Spinal cord (tissue), 10 donors: ENCODE data around the gene LRIF1. TPM values are rescaled to one million over a fixed set of nuclear protein-coding genes. Genes with fewer than 3 reads are reported as not detected.

Experiments
- DNase-seq, 6 donors: peaks; one replicate each; pipeline versions ENCODE4 v3.0.0 to v3.0.0-alpha.2; 2013 to 2015; ENCODE audit warnings: low spot score in 6 of 6, low read depth in 4 of 6
- H3K27ac ChIP-seq: one replicate; pipeline ENCODE4 v1.5.1; 2013; ENCODE audit warnings: low read depth, low read length, control low read depth
- H3K27me3 ChIP-seq: one replicate; pipeline ENCODE4 v1.6.1; 2013; ENCODE audit warnings: low read length; ENCODE audit not compliant: control insufficient read depth, insufficient read depth
- H3K36me3 ChIP-seq: one replicate; pipeline ENCODE4 v1.6.1; 2013; ENCODE audit warnings: low read length; ENCODE audit not compliant: control insufficient read depth, insufficient read depth
- H3K4me1 ChIP-seq: one replicate; pipeline ENCODE4 v1.6.1; 2013; ENCODE audit warnings: low read length; ENCODE audit not compliant: control insufficient read depth, insufficient read depth
- H3K4me3 ChIP-seq: one replicate; pipeline ENCODE4 v1.5.1; 2013; ENCODE audit warnings: low read depth, low read length, control low read depth
- H3K9me3 ChIP-seq: one replicate; pipeline ENCODE4 v1.6.1; 2013; ENCODE audit warnings: low read length; ENCODE audit not compliant: control insufficient read depth, insufficient read depth
- WGBS: methylation state at CpG from one replicate; pipeline ENCODE4 v1.1.5; 2013; ENCODE audit warnings: missing lambda C conversion rate; ENCODE audit not compliant: insufficient coverage; 5-methylcytosine and 5-hydroxymethylcytosine counted together
- polyA plus RNA-seq, 2 donors: library from polyadenylated mRNA; unstranded; fragments of 120-200 nt; gene quantifications; one replicate each; pipeline ENCODE4 v1.2.1, GENCODE V29; 2013; ENCODE audit not compliant: insufficient read length in 2 of 2
- total RNA-seq, 2 donors: library from RNA; depleted of rRNA in 1 of 2; stranded (reverse); fragments of 120-200 nt in 1 of 2; fragments of >200 nt in 1 of 2; gene quantifications; one replicate each; pipeline versions ENCODE4 v1.2.3 to v1.2.4, GENCODE V29; 2013 to 2014
- donor health status: healthy.

LRIF1 gene
- total and polyA plus RNA-seq, 4 donors: 11.8 to 16.5 (median 13.0) TPM

DNA sequence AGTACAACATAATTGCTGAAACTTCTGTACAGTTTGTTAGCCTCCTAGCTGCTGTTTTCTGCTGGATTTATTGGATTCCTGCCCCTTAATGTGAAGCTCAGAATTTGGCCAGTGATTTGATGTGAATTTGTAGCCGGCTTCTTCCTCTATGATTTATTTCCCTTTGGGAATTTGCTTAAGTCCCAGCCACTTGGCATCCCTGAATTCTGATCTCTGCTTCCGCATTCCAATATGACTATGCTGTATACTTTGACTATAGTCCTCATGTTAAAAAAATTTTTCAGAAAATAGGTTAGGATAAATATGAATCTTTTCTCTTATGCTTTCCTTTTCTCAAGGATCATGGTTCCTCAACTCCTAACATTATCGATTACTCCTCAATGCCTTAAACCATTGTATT, 12.4 kb upstream of the LRIF1 start:
- Histone ChIP-seq H3K4me3 (no peak overlapping the region), H3K9me3 (no peaks in the 10 kb centered on the region), H3K4me1 (no peaks in the 10 kb centered on the region), H3K27me3 (peaks cover 2% of the 10 kb centered on the region), H3K27ac (no peak overlapping the region), H3K36me3 (no peaks in the 10 kb centered on the region)
- no CpG with 5 or more reads among the region's 3 CpGs for WGBS
- DNase-seq: no peak

GRCh38 chr1:110975265-110975664, 11.5 kb upstream of the LRIF1 start:
- no peak for DNase-seq
- peaks cover 3% of the 10 kb centered on the region for H3K27me3 ChIP-seq
- H3K4me1 ChIP-seq: no peaks in the 10 kb centered on the region
- H3K36me3 ChIP-seq: no peaks in the 10 kb centered on the region
- no peak overlapping the region for H3K27ac ChIP-seq
- H3K4me3 ChIP-seq: no peak overlapping the region
- no CpG with 5 or more reads among the region's 1 CpG for WGBS
- H3K9me3 ChIP-seq: no peaks in the 10 kb centered on the region

DNA sequence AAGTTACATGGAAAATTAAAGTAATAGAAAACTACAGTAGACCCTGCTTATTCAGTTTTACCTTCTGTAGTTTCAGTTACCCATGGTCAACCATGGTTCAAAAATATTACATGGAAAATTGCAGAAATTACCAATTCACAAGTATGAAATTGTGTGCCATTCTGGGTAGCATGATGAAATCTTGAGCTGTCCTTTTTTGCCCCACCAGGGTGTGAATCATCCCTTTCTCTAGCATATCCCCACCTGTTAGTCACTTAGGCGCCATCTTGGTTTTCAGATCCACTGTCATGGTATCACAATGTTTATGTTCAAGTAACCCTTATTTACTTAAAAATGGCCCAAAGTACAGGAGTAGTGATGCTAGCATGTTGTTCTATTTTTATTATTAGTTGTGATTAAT, 3.5 kb upstream of the LRIF1 start:
- Histone ChIP-seq H3K9me3 (peaks cover 1% of the 10 kb centered on the region), H3K4me1 (peaks cover 8% of the 10 kb centered on the region), H3K27ac (no peak overlapping the region), H3K36me3 (no peaks in the 10 kb centered on the region), H3K27me3 (peaks cover 12% of the 10 kb centered on the region), H3K4me3 (no peak overlapping the region)
- no peak for DNase-seq
- no CpG with 5 or more reads among the region's 1 CpG for WGBS

- H3K27me3 ChIP-seq: peaks cover 7% of the 10 kb centered on the region
- no peaks in the 10 kb centered on the region for H3K36me3 ChIP-seq
- peak overlapping the region; percentile 96 for H3K27ac ChIP-seq
- H3K4me3 ChIP-seq: peak overlapping the region; percentile 87
- peaks cover 8% of the 10 kb centered on the region for H3K4me1 ChIP-seq
- 46% methylated on average over 4 of the region's 6 CpGs for WGBS
- no peak for DNase-seq
- H3K9me3 ChIP-seq: peaks cover 7% of the 10 kb centered on the region
Observed at GRCh38 chr1:110964455-110964903, 757 bp upstream of the LRIF1 start.

DNA sequence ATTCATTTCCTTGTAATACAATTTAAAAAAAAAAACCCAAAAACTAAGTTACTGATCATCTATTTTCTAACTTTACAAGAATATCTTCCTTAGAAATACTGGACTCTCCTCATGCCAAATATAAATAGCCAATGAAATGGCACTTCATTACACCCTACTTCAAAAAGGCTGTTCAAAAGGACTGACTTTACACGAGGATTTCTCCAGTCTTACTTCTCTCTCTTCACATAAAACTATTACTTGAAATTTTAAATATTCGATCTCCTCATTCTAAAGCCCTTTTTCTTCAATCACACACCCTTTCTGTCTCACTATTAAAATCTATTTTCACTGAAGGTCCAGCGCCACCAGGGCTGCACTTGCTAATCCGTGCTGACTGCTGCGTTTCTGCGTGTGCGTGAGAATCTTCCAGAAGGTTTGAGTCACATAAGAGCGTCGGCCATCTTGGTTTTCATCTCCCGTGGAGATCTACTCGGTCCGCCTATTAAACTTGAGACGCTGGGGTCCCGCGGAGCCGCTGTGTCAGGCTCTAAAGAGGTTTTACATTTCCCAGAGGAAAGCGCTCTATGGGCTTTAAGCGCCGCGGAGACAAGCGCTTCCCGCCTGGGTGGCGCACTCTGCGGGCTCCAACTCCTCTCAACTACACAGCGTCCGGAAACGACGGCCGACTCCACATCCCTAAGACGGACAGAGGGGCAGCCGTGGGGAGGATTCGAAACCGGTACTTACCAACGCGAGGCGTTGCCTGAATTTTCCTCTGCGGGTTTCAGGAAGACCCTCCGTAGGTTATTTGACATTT, 631 bp downstream of the LRIF1 start:
- WGBS: 4% methylated on average over 36 of the region's 38 CpGs
- Histone ChIP-seq H3K4me1 (peaks cover 8% of the 10 kb centered on the region), H3K4me3 (peak overlapping the region; percentile 87), H3K27me3 (peaks cover under 1% of the 10 kb centered on the region), H3K36me3 (no peaks in the 10 kb centered on the region), H3K9me3 (peaks cover 7% of the 10 kb centered on the region), H3K27ac (peak overlapping the region; percentile 96)
- DNase-seq: peak; percentile 33 to 92 (median 46)

GRCh38 chr1:110961902-110962301, 1.8 kb downstream of the LRIF1 start:
- peaks cover 7% of the 10 kb centered on the region for H3K9me3 ChIP-seq
- no peak overlapping the region for H3K4me3 ChIP-seq
- no peaks in the 10 kb centered on the region for H3K27me3 ChIP-seq
- H3K4me1 ChIP-seq: peaks cover 8% of the 10 kb centered on the region
- H3K27ac ChIP-seq: no peak overlapping the region
- no peaks in the 10 kb centered on the region for H3K36me3 ChIP-seq
- DNase-seq: no peak

DNA sequence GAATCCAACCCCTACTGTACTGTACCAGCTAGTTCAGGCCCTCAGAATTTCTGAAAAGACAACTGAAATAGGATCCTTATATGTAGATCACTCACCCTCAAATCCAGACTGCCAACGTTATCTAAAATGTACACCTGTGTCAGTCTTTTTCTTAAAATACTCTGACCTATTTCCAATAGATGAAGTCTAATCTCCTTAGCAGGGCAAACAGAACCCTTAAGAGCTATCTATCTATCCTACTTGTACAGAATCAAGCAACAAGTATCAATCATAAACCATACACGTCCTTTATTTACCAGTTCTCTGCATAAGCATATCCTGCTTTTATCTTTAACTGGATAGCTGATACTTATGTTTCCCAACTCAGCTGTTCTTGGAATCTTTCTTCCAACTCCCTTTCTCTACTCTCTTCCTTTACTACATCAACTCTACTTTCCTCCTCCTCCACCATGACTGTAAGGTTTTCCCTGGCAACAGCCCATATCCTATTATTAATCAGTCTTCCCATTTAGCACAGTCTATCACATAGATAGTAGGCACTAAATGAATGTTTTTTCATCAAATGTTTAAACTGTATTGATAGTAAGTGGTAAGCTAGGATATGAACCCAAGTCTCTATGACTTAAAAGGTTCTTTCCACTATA, 2.8 kb downstream of the LRIF1 start:
- WGBS: 97% methylated on average over 2 of the region's 2 CpGs
- H3K9me3 ChIP-seq: peaks cover 13% of the 10 kb centered on the region
- DNase-seq: no peak

DNA sequence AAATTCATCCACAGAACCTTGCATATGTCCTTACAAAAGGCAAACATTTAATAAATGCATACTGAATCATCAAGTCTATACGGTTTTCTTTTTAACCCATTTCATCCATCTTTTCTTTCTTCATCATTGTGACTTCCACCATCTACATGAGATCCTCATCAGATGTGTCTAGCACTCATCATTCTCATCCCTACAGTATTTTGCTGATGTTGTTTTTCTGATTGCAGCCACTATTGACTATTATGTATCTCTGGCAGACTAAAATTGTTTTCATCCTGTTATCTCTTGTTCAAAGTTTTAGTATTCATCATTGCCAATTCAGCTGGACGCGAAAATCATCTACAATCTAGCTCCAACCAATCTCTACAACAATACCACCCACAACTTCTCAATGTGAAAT, 5.9 kb downstream of the LRIF1 start:
- no peak for DNase-seq
- Histone ChIP-seq H3K9me3 (peaks cover 23% of the 10 kb centered on the region), H3K36me3 (no peaks in the 10 kb centered on the region), H3K27me3 (no peaks in the 10 kb centered on the region), H3K27ac (no peak overlapping the region), H3K4me3 (no peak overlapping the region), H3K4me1 (no peaks in the 10 kb centered on the region)
- 100% methylated on average over 3 of the region's 3 CpGs for WGBS

More for the DNA sequence above, 2.8 kb downstream of the LRIF1 start:
- H3K36me3 ChIP-seq: no peaks in the 10 kb centered on the region
- peaks cover 8% of the 10 kb centered on the region for H3K4me1 ChIP-seq
- no peaks in the 10 kb centered on the region for H3K27me3 ChIP-seq
- no peak overlapping the region for H3K27ac ChIP-seq
- H3K4me3 ChIP-seq: no peak overlapping the region

GRCh38 chr1:110956586-110956985, 7.1 kb downstream of the LRIF1 start:
- no peak for DNase-seq
- WGBS: 100% methylated on average over 1 of the region's 4 CpGs
- Histone ChIP-seq H3K9me3 (peaks cover 22% of the 10 kb centered on the region), H3K27me3 (no peaks in the 10 kb centered on the region), H3K36me3 (no peaks in the 10 kb centered on the region), H3K4me3 (no peak overlapping the region), H3K27ac (no peak overlapping the region), H3K4me1 (no peaks in the 10 kb centered on the region)

DNA sequence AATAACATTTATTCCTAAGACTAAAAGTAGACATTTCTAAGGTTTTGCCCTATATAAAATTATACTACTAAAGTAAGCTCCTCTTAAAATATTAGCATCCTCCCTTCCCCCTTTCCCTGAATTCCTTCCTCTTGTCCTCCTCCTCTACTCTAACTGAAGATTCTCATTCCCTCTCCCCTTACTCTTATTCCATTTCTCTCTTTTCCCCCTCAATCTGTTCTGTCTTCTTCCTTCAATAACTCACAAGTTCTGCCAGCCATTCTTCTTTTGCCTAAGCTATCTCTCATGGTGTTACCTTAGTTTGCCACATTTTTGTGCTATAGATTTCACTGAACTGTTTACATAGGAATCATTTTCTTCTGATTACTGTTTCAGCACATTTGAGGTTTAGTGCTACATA, 10.7 kb downstream of the LRIF1 start:
- Histone ChIP-seq H3K4me1 (no peaks in the 10 kb centered on the region), H3K27me3 (no peaks in the 10 kb centered on the region), H3K36me3 (peaks cover 9% of the 10 kb centered on the region), H3K27ac (no peak overlapping the region), H3K4me3 (no peak overlapping the region), H3K9me3 (peaks cover 20% of the 10 kb centered on the region)
- DNase-seq: no peak
